MCF 10A (cell line): ENCODE measurements around the gene AMN1. TPM values are rescaled to one million over a fixed set of nuclear protein-coding genes. Genes with fewer than 3 reads are reported as not detected.
"Not testable (repeated sequence)": the region's sequence is repeated elsewhere in the genome, so short reads cannot be mapped to it uniquely, and the experiment has no call there.

Source experiments
- BruUV-seq: library from RNA; stranded (reverse); fragments of 400-500 nt; replicated peaks from 2 replicates; lab custom pipeline; 2021; lab: Mats Ljungman, UMichigan
- CTCF ChIA-PET: fragments of 300-600 bp; sonication (Branson Sonifier 250); formaldehyde crosslinking; extraction: SDS; loops from one replicate; lab custom pipeline; 2021; ENCODE audit warnings: antibody characterized with exemption, inconsistent platforms; lab: Yijun Ruan, JAX
- POLR2A ChIA-PET: fragments of 300-600, 350-650 bp; sonication (Branson Sonifier 250); formaldehyde crosslinking; extraction: SDS; loops from one replicate; lab custom pipeline; 2020; ENCODE audit warnings: antibody characterized with exemption, inconsistent platforms; lab: Yijun Ruan, JAX
- DNase-seq: peaks from one replicate; pipeline ENCODE4 v3.0.0-alpha.2; 2018; ENCODE audit not compliant: unreplicated experiment
- H3K27ac Mint-ChIP-seq: one replicate; pipeline ENCODE4 v1.8.0; 2022; ENCODE audit warnings: mild to moderate bottlenecking, low read depth, mixed read lengths; ENCODE audit not compliant: unreplicated experiment
- H3K27me3 Mint-ChIP-seq: one replicate; pipeline ENCODE4 v1.8.0; 2022; ENCODE audit warnings: mixed read lengths; ENCODE audit not compliant: insufficient read depth, unreplicated experiment
- H3K36me3 Mint-ChIP-seq: one replicate; pipeline ENCODE4 v1.8.0; 2022; ENCODE audit warnings: mild to moderate bottlenecking, moderate library complexity, mixed read lengths; ENCODE audit not compliant: insufficient read depth, unreplicated experiment
- H3K4me1 Mint-ChIP-seq: one replicate; pipeline ENCODE4 v1.8.0; 2022; ENCODE audit warnings: mixed read lengths; ENCODE audit not compliant: insufficient read depth, unreplicated experiment
- H3K4me3 Mint-ChIP-seq: one replicate; pipeline ENCODE4 v1.8.0; 2022; ENCODE audit warnings: mild to moderate bottlenecking, moderate library complexity, mixed read lengths; ENCODE audit not compliant: unreplicated experiment
- H3K9me3 Mint-ChIP-seq: one replicate; pipeline ENCODE4 v1.8.0; 2022; ENCODE audit warnings: mixed read lengths; ENCODE audit not compliant: unreplicated experiment
- intact Hi-C: fragments of 100-400 bp; cut with micrococcal nuclease; formaldehyde crosslinking; loops from 2 replicates; pipeline ENCODE4 v1.14.1; 2022
- total RNA-seq: library from RNA; stranded (reverse); gene quantifications from 2 replicates; pipeline ENCODE4 v1.2.3, GENCODE V29; 2022
- TF ChIP-seq, protein P1 (sequence below): fragments of 200-600 bp; IDR thresholded peaks from one replicate; pipeline ENCODE4 v1.8.0; 2022; ENCODE audit warnings: antibody characterized with exemption, mild to moderate bottlenecking; ENCODE audit not compliant: unreplicated experiment

The AMN1 gene
- total RNA-seq, 1 experiment from 2014 or later, result 3.0 TPM

DNA sequence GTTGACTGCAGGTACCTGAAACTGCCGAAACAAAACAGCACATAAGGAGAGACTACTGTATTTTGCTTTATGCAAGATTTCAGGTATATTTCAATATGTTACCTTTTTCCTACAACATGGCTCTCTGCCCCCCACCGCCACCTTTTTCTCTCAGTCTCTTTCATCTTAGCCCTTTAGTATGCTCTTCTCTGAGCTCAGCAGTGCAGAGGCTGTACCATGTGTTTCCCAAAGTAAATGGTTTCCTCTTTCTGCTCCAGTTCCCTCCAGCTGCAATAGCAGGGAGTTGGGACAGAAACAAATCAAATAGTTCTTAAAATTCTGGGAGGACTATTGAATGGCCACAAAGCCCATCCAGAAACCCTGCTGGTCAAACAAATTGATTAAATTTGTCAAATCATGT lies 4.3 kb downstream of the AMN1 start:
- intact Hi-C loops, result no loop called here
- Mint-ChIP-seq H3K36me3 (no peaks in the 10 kb centered on the region), H3K27ac (no peak overlapping the region), H3K27me3 (no peaks in the 10 kb centered on the region), H3K4me3 (no peak overlapping the region), H3K4me1 (no peaks in the 10 kb centered on the region), H3K9me3 (peaks cover 9% of the 10 kb centered on the region)
- TF ChIP-seq, protein P1, sequence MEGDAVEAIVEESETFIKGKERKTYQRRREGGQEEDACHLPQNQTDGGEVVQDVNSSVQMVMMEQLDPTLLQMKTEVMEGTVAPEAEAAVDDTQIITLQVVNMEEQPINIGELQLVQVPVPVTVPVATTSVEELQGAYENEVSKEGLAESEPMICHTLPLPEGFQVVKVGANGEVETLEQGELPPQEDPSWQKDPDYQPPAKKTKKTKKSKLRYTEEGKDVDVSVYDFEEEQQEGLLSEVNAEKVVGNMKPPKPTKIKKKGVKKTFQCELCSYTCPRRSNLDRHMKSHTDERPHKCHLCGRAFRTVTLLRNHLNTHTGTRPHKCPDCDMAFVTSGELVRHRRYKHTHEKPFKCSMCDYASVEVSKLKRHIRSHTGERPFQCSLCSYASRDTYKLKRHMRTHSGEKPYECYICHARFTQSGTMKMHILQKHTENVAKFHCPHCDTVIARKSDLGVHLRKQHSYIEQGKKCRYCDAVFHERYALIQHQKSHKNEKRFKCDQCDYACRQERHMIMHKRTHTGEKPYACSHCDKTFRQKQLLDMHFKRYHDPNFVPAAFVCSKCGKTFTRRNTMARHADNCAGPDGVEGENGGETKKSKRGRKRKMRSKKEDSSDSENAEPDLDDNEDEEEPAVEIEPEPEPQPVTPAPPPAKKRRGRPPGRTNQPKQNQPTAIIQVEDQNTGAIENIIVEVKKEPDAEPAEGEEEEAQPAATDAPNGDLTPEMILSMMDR, result no peak
- BruUV-seq, result no TSS peak
- POLR2A ChIA-PET, result no interaction called here
- DNase-seq, result no peak
- CTCF ChIA-PET, result interaction anchor here (0.5 kb wide), 1 partner anchor 11 kb away, joined by 3 read pairs; no protein-coding TSS in a partner anchor

GRCh38 chr12:31722580-31722979 lies 6.2 kb downstream of the AMN1 start:
- TF ChIP-seq, protein P1, result no peak
- POLR2A ChIA-PET, result no interaction called here
- no peak for DNase-seq
- Mint-ChIP-seq H3K27ac (no peak overlapping the region), H3K36me3 (no peaks in the 10 kb centered on the region), H3K4me3 (no peak overlapping the region), H3K4me1 (no peaks in the 10 kb centered on the region), H3K9me3 (peaks cover 7% of the 10 kb centered on the region), H3K27me3 (no peaks in the 10 kb centered on the region)
- intact Hi-C loops, result no loop called here
- CTCF ChIA-PET, result no interaction called here
- no TSS peak for BruUV-seq

GRCh38 chr12:31718542-31719198 lies 10.2 kb downstream of the AMN1 start:
- DNase-seq, CTCF ChIA-PET, intact Hi-C loops, H3K27me3 Mint-ChIP-seq, BruUV-seq, H3K27ac Mint-ChIP-seq, H3K9me3 Mint-ChIP-seq, H3K4me3 Mint-ChIP-seq, POLR2A ChIA-PET, H3K36me3 Mint-ChIP-seq, H3K4me1 Mint-ChIP-seq: not testable (repeated sequence)

DNA sequence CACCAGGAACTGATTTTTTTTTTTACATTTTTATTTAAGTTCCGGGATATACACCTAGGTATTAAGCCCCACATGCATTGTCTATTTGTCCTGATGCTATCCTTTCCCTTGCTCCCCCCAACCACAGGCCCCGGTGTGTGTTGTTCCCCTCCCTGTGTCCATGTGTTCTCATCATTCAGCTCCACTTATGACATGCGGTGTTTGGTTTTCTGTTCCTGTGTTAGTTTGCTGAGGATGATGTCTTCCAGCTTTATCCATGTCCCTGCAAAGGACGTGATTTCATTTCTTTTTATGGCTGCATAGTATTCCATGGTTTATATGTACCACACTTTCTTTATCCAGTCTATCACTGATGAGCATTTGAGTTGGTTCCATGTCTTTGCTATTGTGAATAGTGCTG lies 11.8 kb downstream of the AMN1 start:
- BruUV-seq, H3K9me3 Mint-ChIP-seq, H3K4me1 Mint-ChIP-seq, CTCF ChIA-PET, H3K36me3 Mint-ChIP-seq, H3K4me3 Mint-ChIP-seq, H3K27me3 Mint-ChIP-seq, intact Hi-C loops, H3K27ac Mint-ChIP-seq, DNase-seq: not testable (repeated sequence)
- POLR2A ChIA-PET, result interaction anchor here (0.6 kb wide), 1 partner anchor 18 kb away, joined by 3 read pairs; no protein-coding TSS in a partner anchor

DNA sequence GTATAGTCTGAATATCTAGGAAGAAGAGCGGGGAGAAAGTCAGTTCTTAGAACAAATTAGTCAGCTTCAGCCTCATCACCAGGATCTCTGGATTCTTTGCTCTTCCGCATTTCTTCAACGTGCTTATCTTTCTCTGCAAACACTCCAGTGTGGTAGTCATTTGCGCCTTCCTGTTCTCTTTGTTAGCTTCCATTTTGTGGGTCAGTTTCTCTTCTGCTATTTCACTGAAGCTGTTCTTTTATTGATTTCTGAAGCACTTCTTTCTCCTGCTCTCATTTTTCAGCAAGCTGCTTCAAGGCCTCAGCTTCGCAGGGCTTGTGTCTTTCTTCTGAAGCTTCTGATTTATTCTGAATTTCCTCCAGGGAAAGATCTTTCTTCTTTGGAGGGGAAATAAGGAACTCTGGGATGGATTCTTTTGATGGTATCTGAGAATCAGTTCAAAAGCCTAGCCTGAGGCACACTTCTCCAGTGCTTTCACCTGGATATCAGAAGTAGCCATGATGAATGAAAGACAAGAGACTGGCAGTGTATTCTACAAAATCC lies 13.5 kb downstream of the AMN1 start:
- H3K4me1 Mint-ChIP-seq, result no peaks in the 10 kb centered on the region
- CTCF ChIA-PET, result interaction anchor here (0.8 kb wide), 1 partner anchor 11 kb away, joined by 3 read pairs; no protein-coding TSS in a partner anchor
- POLR2A ChIA-PET, result interaction anchor here (0.9 to 1.0 kb wide), 2 partner anchors 12 to 14 kb away, joined by 3 read pairs; partner anchors contain the start of gene AMN1
- BruUV-seq, result no TSS peak
- no peaks in the 10 kb centered on the region for H3K9me3 Mint-ChIP-seq
- H3K4me3 Mint-ChIP-seq, result no peak overlapping the region
- H3K27ac Mint-ChIP-seq, result no peak overlapping the region
- intact Hi-C loops, result no loop called here
- H3K27me3 Mint-ChIP-seq, result no peaks in the 10 kb centered on the region
- TF ChIP-seq, protein P1, result no peak
- DNase-seq, result no peak
- no peaks in the 10 kb centered on the region for H3K36me3 Mint-ChIP-seq
